ENCODE results near the gene MARK4. TPM values are rescaled to one million over a fixed set of nuclear protein-coding genes. Genes with fewer than 3 reads are reported as not detected.

Gene MARK4
- total and polyA plus RNA-seq, 2 experiments from 2014 or later, result 16.6 to 38.6 TPM

- TF ChIP-seq CREB1 (CRISPR knock-in tag; IDR thresholded peaks at IDR 0.05; ENCODE audit: low read depth) (no peak), REST (IDR thresholded peaks at IDR 0.05; ENCODE audit: unreplicated experiment) (no peak), CTCF (conservative IDR thresholded peaks at IDR 0.05; ENCODE audit: low read depth in 2 of 2) (no peak), JUNB (IDR thresholded peaks at IDR 0.05; ENCODE audit: unreplicated experiment) (no peak), POLR2AphosphoS5 (IDR thresholded peaks at IDR 0.05; ENCODE audit: low read depth) (no peak), STAT1 (IDR thresholded peaks at IDR 0.05; ENCODE audit: unreplicated experiment) (no peak)
Measured at GRCh38 chr19:45247136-45247535, 3.9 kb upstream of the MARK4 start (continued).

- H2AFZ ChIP-seq, result no peak overlapping the region
- peaks cover 17% of the 10 kb centered on the region for H3K79me2 ChIP-seq (replicated peaks; ENCODE audit: insufficient read depth)
- ATAC-seq, result no peak
- no peak for DNase-seq (ENCODE audit: low spot score)
- Mint-ChIP-seq H3K4me3 (peak overlapping the region; percentile 81; the same call in 1 of the 3 replicates), H3K4me1 (peaks cover 22% of the 10 kb centered on the region), H3K9me3 (no peaks in the 10 kb centered on the region), H3K27me3 (ENCODE audit: insufficient read depth, low read depth, poor library complexity) (peaks cover 20% of the 10 kb centered on the region), H3K36me3 (ENCODE audit: low read depth) (no peaks in the 10 kb centered on the region), H3K27ac (no peak overlapping the region)
- no peak overlapping the region for H3K27ac ChIP-seq (ENCODE audit: low read depth)
- H3K36me3 ChIP-seq (ENCODE audit: insufficient read depth), result no peaks in the 10 kb centered on the region
- no peak for TF ChIP-seq NANOG (IDR thresholded peaks at IDR 0.05; ENCODE audit: borderline replicate concordance)
- no peak for TF ChIP-seq CREB1 (CRISPR knock-in tag; IDR thresholded peaks at IDR 0.05; ENCODE audit: low read depth)
- TF ChIP-seq STAT1 (IDR thresholded peaks at IDR 0.05; ENCODE audit: unreplicated experiment), result no peak
- no peak for TF ChIP-seq EZH2 (IDR thresholded peaks at IDR 0.05; ENCODE audit: low read depth, unreplicated experiment)
- TF ChIP-seq CTCF (conservative IDR thresholded peaks at IDR 0.05; ENCODE audit: low read depth in 2 of 2), result no peak
- TF ChIP-seq EZH2phosphoT487 (IDR thresholded peaks at IDR 0.05; ENCODE audit: unreplicated experiment), result no peak
- no peak for TF ChIP-seq POLR2AphosphoS5 (IDR thresholded peaks at IDR 0.05; ENCODE audit: low read depth)
- no peak for TF ChIP-seq ZNF114 (CRISPR knock-in tag; IDR thresholded peaks at IDR 0.05)
- no peak for TF ChIP-seq REST (IDR thresholded peaks at IDR 0.05; ENCODE audit: unreplicated experiment)
- no peak for TF ChIP-seq JUNB (IDR thresholded peaks at IDR 0.05; ENCODE audit: unreplicated experiment)
- no peak for TF ChIP-seq ZNF331 (CRISPR knock-in tag; IDR thresholded peaks at IDR 0.05; ENCODE audit: low read depth)
- H3K27me3 ChIP-seq (ENCODE audit: insufficient read depth), result peaks cover 20% of the 10 kb centered on the region
- H4K20me1 ChIP-seq (replicated peaks; ENCODE audit: insufficient read depth), result peaks cover 10% of the 10 kb centered on the region
- H3K9me2 ChIP-seq (ENCODE audit: insufficient read depth), result no peaks in the 10 kb centered on the region
- no peak overlapping the region for H3K4me3 ChIP-seq
- no peak overlapping the region for H3K4me2 ChIP-seq
- peaks cover 7% of the 10 kb centered on the region; the same call in 1 of the 2 replicates for H3K4me1 ChIP-seq (ENCODE audit: insufficient read depth)
- H3F3A ChIP-seq (replicated peaks; ENCODE audit: low read depth), result peaks cover 4% of the 10 kb centered on the region; the same call in 1 of the 2 replicates
Measured at GRCh38 chr19:45249261-45250033, 1.6 kb upstream of the MARK4 start.
